ENCODE data around the gene IVD. TPM values are rescaled to one million over a fixed set of nuclear protein-coding genes. Genes with fewer than 3 reads are reported as not detected.

Gene IVD
- total RNA-seq, 1 donor from 2014 or later, result 86.6 TPM

- DNase-seq (ENCODE audit: extremely low spot score, unreplicated experiment), result no peak
- H3K27ac Mint-ChIP-seq, result no peak overlapping the region
- peaks cover 6% of the 10 kb centered on the region for H3K27me3 Mint-ChIP-seq
- H3K9me3 Mint-ChIP-seq, result no peaks in the 10 kb centered on the region
- no peak overlapping the region for H3K4me3 Mint-ChIP-seq
- TF ChIP-seq CTCF (conservative IDR thresholded peaks at IDR 0.05), result no peak
- no peaks in the 10 kb centered on the region for H3K36me3 Mint-ChIP-seq
- peaks cover 15% of the 10 kb centered on the region for H3K4me1 Mint-ChIP-seq (ENCODE audit: unreplicated experiment)
Measured at GRCh38 chr15:40379374-40379773, 26.2 kb upstream of the IVD start.

- Mint-ChIP-seq H3K27me3 (peaks cover 6% of the 10 kb centered on the region), H3K27ac (no peak overlapping the region), H3K4me1 (ENCODE audit: unreplicated experiment) (peaks cover 19% of the 10 kb centered on the region), H3K36me3 (no peaks in the 10 kb centered on the region), H3K9me3 (no peaks in the 10 kb centered on the region), H3K4me3 (no peak overlapping the region)
- no peak for DNase-seq (ENCODE audit: extremely low spot score, unreplicated experiment)
- no peak for TF ChIP-seq CTCF (conservative IDR thresholded peaks at IDR 0.05)
Measured at GRCh38 chr15:40379853-40380252, 25.7 kb upstream of the IVD start.

- no peak overlapping the region for H3K27ac Mint-ChIP-seq
- H3K9me3 Mint-ChIP-seq, result no peaks in the 10 kb centered on the region
- no peak for DNase-seq (ENCODE audit: extremely low spot score, unreplicated experiment)
- peaks cover 4% of the 10 kb centered on the region for H3K27me3 Mint-ChIP-seq
- H3K4me1 Mint-ChIP-seq (ENCODE audit: unreplicated experiment), result peaks cover 20% of the 10 kb centered on the region
- H3K4me3 Mint-ChIP-seq, result no peak overlapping the region
- peaks cover 5% of the 10 kb centered on the region for H3K36me3 Mint-ChIP-seq
- no peak for TF ChIP-seq CTCF (conservative IDR thresholded peaks at IDR 0.05)
Measured at GRCh38 chr15:40380636-40381035, 25.0 kb upstream of the IVD start.

GRCh38 chr15:40381818-40382529 is 23.6 kb upstream of the IVD start:
- Mint-ChIP-seq H3K27me3 (peaks cover 4% of the 10 kb centered on the region), H3K4me3 (no peak overlapping the region), H3K9me3 (no peaks in the 10 kb centered on the region), H3K27ac (no peak overlapping the region), H3K4me1 (ENCODE audit: unreplicated experiment) (peaks cover 20% of the 10 kb centered on the region), H3K36me3 (peaks cover 9% of the 10 kb centered on the region)
- no peak for DNase-seq (ENCODE audit: extremely low spot score, unreplicated experiment)
- no peak for TF ChIP-seq CTCF (conservative IDR thresholded peaks at IDR 0.05)

- peaks cover 4% of the 10 kb centered on the region for H3K27me3 Mint-ChIP-seq
- H3K4me3 Mint-ChIP-seq, result peak within 1 kb of the TSS; percentile 100
- peaks cover 16% of the 10 kb centered on the region for H3K36me3 Mint-ChIP-seq
- peaks cover 20% of the 10 kb centered on the region for H3K4me1 Mint-ChIP-seq (ENCODE audit: unreplicated experiment)
- H3K9me3 Mint-ChIP-seq, result no peaks in the 10 kb centered on the region
- peak within 1 kb of the TSS; percentile 89 for H3K27ac Mint-ChIP-seq
- no peak for TF ChIP-seq CTCF (conservative IDR thresholded peaks at IDR 0.05)
- peak; percentile 87 for DNase-seq (ENCODE audit: extremely low spot score, unreplicated experiment)
Measured at GRCh38 chr15:40382580-40383456, 22.8 kb upstream of the IVD start, which contains the start of gene KNSTRN. Gene KNSTRN, plus strand, starts transcription at chr15:40382721. Its CDS starts 115 bp downstream, at chr15:40382836.
